H9 (cell line): Measurements from ENCODE around the gene ATRNL1. TPM values are rescaled to one million over a fixed set of nuclear protein-coding genes. Genes with fewer than 3 reads are reported as not detected.

Experiments
- DNase-seq: peaks from one replicate; pipeline ENCODE4 v3.0.0-alpha.2; 2017
- H2AFZ ChIP-seq: one replicate; pipeline ENCODE4 v1.6.1; 2013; ENCODE audit warnings: mild to moderate bottlenecking, low read length, control low read depth, moderate library complexity
- H2AK5ac ChIP-seq: 2 replicates; pipeline ENCODE4 v1.6.1; 2013; ENCODE audit warnings: low read length, control low read depth, mixed read lengths; ENCODE audit not compliant: insufficient read length
- H2BK120ac ChIP-seq: one replicate; pipeline ENCODE4 v1.6.1; 2013; ENCODE audit warnings: low read depth, mild to moderate bottlenecking, low read length, control low read depth, inconsistent platforms; ENCODE audit not compliant: poor library complexity, severe bottlenecking
- H2BK12ac ChIP-seq: 2 replicates; pipeline ENCODE4 v1.6.1; 2013; ENCODE audit warnings: low read length, control low read depth, mixed read lengths, low read depth; ENCODE audit not compliant: insufficient read length
- H2BK15ac ChIP-seq: 2 replicates; pipeline ENCODE4 v1.6.1; 2013; ENCODE audit warnings: low read depth, low read length, control low read depth
- H2BK20ac ChIP-seq: one replicate; pipeline ENCODE4 v1.6.1; 2013; ENCODE audit warnings: low read depth, mild to moderate bottlenecking, low read length, control low read depth, inconsistent platforms; ENCODE audit not compliant: poor library complexity, severe bottlenecking
- H2BK5ac ChIP-seq: 2 replicates; pipeline ENCODE4 v1.6.1; 2013; ENCODE audit warnings: low read length, control low read depth, mixed read lengths; ENCODE audit not compliant: insufficient read length
- H3K14ac ChIP-seq: 2 replicates; pipeline ENCODE4 v1.6.1; 2013; ENCODE audit warnings: low read length, control low read depth; ENCODE audit not compliant: insufficient read depth
- H3K18ac ChIP-seq: 2 replicates; pipeline ENCODE4 v1.6.1; 2013; ENCODE audit warnings: low read depth, mild to moderate bottlenecking, mixed read lengths, low read length, control low read depth; ENCODE audit not compliant: insufficient read length
- H3K23ac ChIP-seq: 2 replicates; pipeline ENCODE4 v1.6.1; 2013; ENCODE audit warnings: low read length, control low read depth, mixed read lengths, low read depth; ENCODE audit not compliant: insufficient read length
- H3K23me2 ChIP-seq: 2 replicates; pipeline ENCODE4 v1.6.1; 2013; ENCODE audit warnings: low read depth, mild to moderate bottlenecking, mixed read lengths, low read length, control low read depth; ENCODE audit not compliant: insufficient read length, poor library complexity, severe bottlenecking
- H3K27ac ChIP-seq: 2 replicates; pipeline ENCODE4 v1.5.1; 2013; ENCODE audit warnings: low read length, control low read depth, mixed read lengths, low read depth; ENCODE audit not compliant: insufficient read length
- H3K27me3 ChIP-seq: 2 replicates; pipeline ENCODE4 v1.6.1; 2013; ENCODE audit warnings: low read length, control low read depth, inconsistent platforms; ENCODE audit not compliant: insufficient read depth
- H3K4ac ChIP-seq: 2 replicates; pipeline ENCODE4 v1.6.1; 2013; ENCODE audit warnings: low read depth, mild to moderate bottlenecking, control low read depth, inconsistent platforms, low read length, moderate library complexity
- H3K4me1 ChIP-seq: 2 replicates; pipeline ENCODE4 v1.6.1; 2013; ENCODE audit warnings: low read length, control low read depth, inconsistent platforms; ENCODE audit not compliant: insufficient read depth
- H3K4me2 ChIP-seq: 2 replicates; pipeline ENCODE4 v1.6.1; 2013; ENCODE audit warnings: low read length, control low read depth, mixed read lengths; ENCODE audit not compliant: insufficient read length, insufficient read depth
- H3K56ac ChIP-seq: 2 replicates; pipeline ENCODE4 v1.6.1; 2013; ENCODE audit warnings: low read depth, mild to moderate bottlenecking, mixed read lengths, low read length, control low read depth; ENCODE audit not compliant: insufficient read length
- H3K79me1 ChIP-seq: 2 replicates; pipeline ENCODE4 v1.6.1; 2013; ENCODE audit warnings: low read depth, mild to moderate bottlenecking, moderate library complexity, low read length, control low read depth, inconsistent platforms; ENCODE audit not compliant: insufficient read depth, poor library complexity, severe bottlenecking
- H3K79me2 ChIP-seq: 2 replicates; pipeline ENCODE4 v1.6.1; 2013; ENCODE audit warnings: low read length, control low read depth, inconsistent platforms; ENCODE audit not compliant: insufficient read depth
- H3K9ac ChIP-seq: 2 replicates; pipeline ENCODE4 v1.6.1; 2013; ENCODE audit warnings: low read length, control low read depth, mixed read lengths; ENCODE audit not compliant: insufficient read length; ENCODE audit errors: extremely low read depth
- H3K9me3 ChIP-seq: one replicate; pipeline ENCODE4 v1.6.1; 2013; ENCODE audit warnings: low read depth, low read length, inconsistent platforms; ENCODE audit not compliant: control insufficient read depth
- H3T11ph ChIP-seq: one replicate; pipeline ENCODE4 v1.6.1; 2013; ENCODE audit warnings: mild to moderate bottlenecking, low read length, control low read depth, inconsistent platforms
- H4K20me1 ChIP-seq: one replicate; pipeline ENCODE4 v1.6.1; 2013; ENCODE audit not compliant: control insufficient read depth, insufficient read length, insufficient read depth
- H4K5ac ChIP-seq: 2 replicates; pipeline ENCODE4 v1.6.1; 2013; ENCODE audit warnings: low read depth, mild to moderate bottlenecking, mixed read lengths, low read length, control low read depth; ENCODE audit not compliant: insufficient read length
- H4K8ac ChIP-seq: replicated peaks from 2 replicates; pipeline ENCODE4 v1.6.1; 2013; ENCODE audit warnings: low read length, control low read depth, mixed read lengths, low read depth; ENCODE audit not compliant: insufficient read length
- H4K91ac ChIP-seq: 2 replicates; pipeline ENCODE4 v1.6.1; 2013; ENCODE audit warnings: low read depth, mild to moderate bottlenecking, moderate library complexity, mixed read lengths, low read length, control low read depth; ENCODE audit not compliant: insufficient read length
- H3K27ac Mint-ChIP-seq, 3 experiments: 2 replicates in 2 of 3; 3 replicates in 1 of 3; pipeline ENCODE4 v1.8.0; 2020 to 2021; ENCODE audit warnings: mixed read lengths in 3 of 3, mild to moderate bottlenecking in 1 of 3, moderate library complexity in 1 of 3
- H3K27me3 Mint-ChIP-seq: 2 replicates; pipeline ENCODE4 v1.8.0; 2021; ENCODE audit warnings: low read depth, mild to moderate bottlenecking, moderate library complexity, mixed read lengths
- H3K36me3 Mint-ChIP-seq, 3 experiments: 2 replicates in 2 of 3; 3 replicates in 1 of 3; pipeline ENCODE4 v1.8.0; 2020 to 2021; ENCODE audit warnings: low read depth in 3 of 3, mixed read lengths in 3 of 3; ENCODE audit not compliant: insufficient read depth in 1 of 3
- H3K4me1 Mint-ChIP-seq, 2 experiments: 2 replicates each; pipeline ENCODE4 v1.8.0; 2020; ENCODE audit warnings: mixed read lengths in 2 of 2
- H3K4me3 Mint-ChIP-seq, 2 experiments: 2 replicates in 1 of 2; 3 replicates in 1 of 2; pipeline ENCODE4 v1.8.0; 2020 to 2021; ENCODE audit warnings: mild to moderate bottlenecking in 2 of 2, mixed read lengths in 2 of 2, moderate library complexity in 1 of 2
- H3K9me3 Mint-ChIP-seq, 2 experiments: 2 replicates in 1 of 2; 3 replicates in 1 of 2; pipeline ENCODE4 v1.8.0; 2020; ENCODE audit warnings: mild to moderate bottlenecking in 2 of 2, mixed read lengths in 2 of 2, moderate library complexity in 1 of 2
- CTCF ChIP-seq: fragments of 200-600 bp; sonication (generic); conservative IDR thresholded peaks from 3 replicates; pipeline ENCODE4 v1.8.0; 2021; ENCODE audit warnings: antibody characterized with exemption, mild to moderate bottlenecking
- WGBS: extraction: QIAGEN DNeasy Blood & Tissue Kit; methylation state at CpG from one replicate; pipeline ENCODE4 v1.1.7; 2013; ENCODE audit warnings: missing lambda C conversion rate, low lambda C conversion rate, mixed read lengths; ENCODE audit not compliant: insufficient read length; ENCODE audit errors: extremely low coverage; 5-methylcytosine and 5-hydroxymethylcytosine counted together
- total RNA-seq: library from RNA; stranded (reverse); gene quantifications from 2 replicates; pipeline ENCODE4 v1.2.1, GENCODE V29; 2021

Gene ATRNL1
- total RNA-seq, 1 experiment from 2014 or later = 9.2 TPM

DNA sequence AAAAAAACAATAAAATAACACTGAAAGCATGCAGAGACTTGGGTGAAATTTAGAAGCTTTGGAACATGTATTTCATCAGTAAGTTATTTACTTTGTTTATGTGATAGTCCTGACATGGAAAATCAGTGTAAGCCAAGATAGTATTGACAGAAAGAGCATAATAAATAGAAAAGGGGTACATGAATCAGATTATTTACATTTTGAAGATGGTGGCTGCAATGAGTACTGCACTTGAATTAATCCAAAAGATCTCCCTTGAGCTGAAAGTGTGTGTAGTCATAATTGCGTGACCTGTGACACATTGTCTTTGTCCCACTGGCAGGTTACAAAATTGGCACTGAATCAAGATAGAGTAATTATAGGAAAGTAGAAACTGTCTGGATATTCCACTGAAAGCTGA lies 617.0 kb downstream of the ATRNL1 start:
- Histone ChIP-seq H3K79me2 (no peaks in the 10 kb centered on the region), H3K79me1 (no peaks in the 10 kb centered on the region), H2BK15ac (no peak overlapping the region), H3K27ac (no peak overlapping the region), H3K23ac (no peak overlapping the region), H3K9me3 (no peaks in the 10 kb centered on the region), H4K20me1 (no peaks in the 10 kb centered on the region), H3K18ac (no peak overlapping the region), H3K9ac (no peak overlapping the region), H3K4me1 (no peaks in the 10 kb centered on the region), H3K23me2 (no peaks in the 10 kb centered on the region), H3K27me3 (no peaks in the 10 kb centered on the region), H3T11ph (no peak overlapping the region), H2AFZ (no peak overlapping the region), H4K91ac (no peak overlapping the region), H4K8ac (no peak overlapping the region), H2BK120ac (no peak overlapping the region), H3K4me2 (no peak overlapping the region), H2BK20ac (no peak overlapping the region), H3K4ac (no peak overlapping the region), H3K56ac (no peak overlapping the region), H2BK5ac (no peak overlapping the region), H4K5ac (no peak overlapping the region), H2AK5ac (no peak overlapping the region), H3K14ac (no peak overlapping the region), H2BK12ac (no peak overlapping the region)
- Mint-ChIP-seq H3K4me1 (0 out of 4 replicates have a peak, but pooled peaks cover 0 to 2% of the 10 kb centered on the region in 2 experiments), H3K27me3 (no peaks in the 10 kb centered on the region), H3K27ac (no peak overlapping the region), H3K36me3 (no peaks in the 10 kb centered on the region), H3K4me3 (no peak overlapping the region), H3K9me3 (no peaks in the 10 kb centered on the region)
- DNase-seq = no peak
- no CpG with 5 or more reads among the region's 1 CpG for WGBS
- peak; percentile 34; the same call in 2 of the 3 replicates for TF ChIP-seq CTCF
